ENCODE data around the gene SLC24A4.

SLC24A4 gene

DNA sequence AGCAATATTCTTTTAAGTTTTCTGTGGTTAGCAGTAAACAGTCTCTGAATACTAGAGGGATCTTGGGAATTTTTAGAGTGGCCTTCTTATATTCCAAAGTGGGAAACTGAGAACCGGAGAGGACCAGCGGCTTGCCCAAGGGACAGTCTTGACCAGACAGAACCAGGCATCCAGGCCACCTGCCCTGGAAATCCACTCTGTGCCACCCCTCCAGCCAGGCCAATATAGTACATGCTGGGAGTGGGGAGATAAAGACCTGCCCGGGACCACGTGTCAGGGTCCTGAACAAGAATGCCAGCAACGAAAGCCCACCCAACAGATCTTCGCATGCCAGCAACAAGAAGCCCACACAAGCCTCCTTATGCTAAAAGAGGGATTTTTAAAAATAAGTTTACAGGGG is 141.2 kb downstream of the SLC24A4 start:
- TF ChIP-seq, protein P1, sequence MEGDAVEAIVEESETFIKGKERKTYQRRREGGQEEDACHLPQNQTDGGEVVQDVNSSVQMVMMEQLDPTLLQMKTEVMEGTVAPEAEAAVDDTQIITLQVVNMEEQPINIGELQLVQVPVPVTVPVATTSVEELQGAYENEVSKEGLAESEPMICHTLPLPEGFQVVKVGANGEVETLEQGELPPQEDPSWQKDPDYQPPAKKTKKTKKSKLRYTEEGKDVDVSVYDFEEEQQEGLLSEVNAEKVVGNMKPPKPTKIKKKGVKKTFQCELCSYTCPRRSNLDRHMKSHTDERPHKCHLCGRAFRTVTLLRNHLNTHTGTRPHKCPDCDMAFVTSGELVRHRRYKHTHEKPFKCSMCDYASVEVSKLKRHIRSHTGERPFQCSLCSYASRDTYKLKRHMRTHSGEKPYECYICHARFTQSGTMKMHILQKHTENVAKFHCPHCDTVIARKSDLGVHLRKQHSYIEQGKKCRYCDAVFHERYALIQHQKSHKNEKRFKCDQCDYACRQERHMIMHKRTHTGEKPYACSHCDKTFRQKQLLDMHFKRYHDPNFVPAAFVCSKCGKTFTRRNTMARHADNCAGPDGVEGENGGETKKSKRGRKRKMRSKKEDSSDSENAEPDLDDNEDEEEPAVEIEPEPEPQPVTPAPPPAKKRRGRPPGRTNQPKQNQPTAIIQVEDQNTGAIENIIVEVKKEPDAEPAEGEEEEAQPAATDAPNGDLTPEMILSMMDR (conservative IDR thresholded peaks at IDR 0.05) = no peak
- H3K27ac ChIP-seq = no peak overlapping the region

GRCh38 chr14:92464716-92465115 is 141.8 kb downstream of the SLC24A4 start:
- TF ChIP-seq, protein P1 (conservative IDR thresholded peaks at IDR 0.05) = no peak
- no peak overlapping the region for H3K27ac ChIP-seq

- H3K27ac ChIP-seq = no peak overlapping the region
- TF ChIP-seq, protein P1 (conservative IDR thresholded peaks at IDR 0.05) = no peak
These were observed 142.5 kb downstream of the SLC24A4 start for GRCh38 chr14:92465353-92466055.

- TF ChIP-seq, protein P1 (conservative IDR thresholded peaks at IDR 0.05) = no peak
These were observed 143.1 kb downstream of the SLC24A4 start for GRCh38 chr14:92466059-92466458.

GRCh38 chr14:92469515-92469914 is 146.6 kb downstream of the SLC24A4 start:
- TF ChIP-seq, protein P1 (conservative IDR thresholded peaks at IDR 0.05) = no peak
- H3K27ac ChIP-seq = no peak overlapping the region

More at GRCh38 chr14:92466059-92466458, 143.1 kb downstream of the SLC24A4 start:
- no peak overlapping the region for H3K27ac ChIP-seq

DNA sequence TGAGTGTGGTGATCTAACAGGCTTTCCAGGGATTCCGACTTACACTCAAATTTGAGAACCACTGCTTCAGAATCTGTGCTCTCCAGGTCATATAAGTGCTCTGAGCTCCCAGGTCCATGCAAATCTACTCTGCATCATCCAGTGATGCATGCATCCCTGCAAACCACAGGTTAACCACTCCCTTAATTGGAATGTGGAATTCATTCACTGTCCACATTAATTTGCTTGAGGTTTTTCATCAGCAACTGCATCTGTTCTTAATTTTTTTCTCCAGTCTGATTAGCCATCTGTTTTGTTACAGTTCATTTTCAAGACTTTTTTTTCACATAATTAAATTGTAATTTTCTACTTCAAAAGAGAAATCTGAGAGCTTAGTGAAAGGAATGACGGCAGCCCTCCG is 147.2 kb downstream of the SLC24A4 start:
- H3K27ac ChIP-seq = no peak overlapping the region
- TF ChIP-seq, protein P1 (conservative IDR thresholded peaks at IDR 0.05) = no peak

DNA sequence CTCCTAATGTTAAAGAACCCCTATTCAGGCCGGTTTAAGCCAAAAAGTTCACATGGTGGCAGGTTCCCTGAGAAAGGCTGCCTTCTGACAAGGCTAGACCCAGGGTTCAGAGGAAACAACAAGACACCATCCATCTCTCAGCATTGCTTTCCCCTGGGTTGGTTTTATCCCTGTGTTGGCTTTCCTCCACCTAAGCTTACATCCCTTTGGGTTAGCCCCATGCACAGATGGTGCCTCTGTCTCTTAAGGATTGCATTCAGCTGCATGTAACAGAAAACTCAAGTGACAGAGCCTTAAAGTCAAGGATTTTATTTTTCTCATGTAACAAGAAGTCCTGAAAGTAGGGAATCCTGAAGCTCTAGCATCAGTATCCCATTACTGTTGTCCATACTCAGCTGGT is 147.8 kb downstream of the SLC24A4 start:
- TF ChIP-seq, protein P1 (conservative IDR thresholded peaks at IDR 0.05) = no peak
- no peak overlapping the region for H3K27ac ChIP-seq
